SK-N-SH (cell line): ENCODE results near the gene SPAG5. TPM values are rescaled to one million over a fixed set of nuclear protein-coding genes. Genes with fewer than 3 reads are reported as not detected.

Experiments
- CTCF ChIA-PET: fragments of 300-600, 350-600 bp; formaldehyde crosslinking; extraction: SDS; loops from one replicate; lab custom pipeline; 2021; lab: Yijun Ruan, JAX
- POLR2A ChIA-PET: fragments of 350-600 bp; sonication (Branson Sonifier 250); formaldehyde crosslinking; extraction: SDS; loops from one replicate; lab custom pipeline; 2020; ENCODE audit warnings: antibody characterized with exemption, inconsistent platforms; lab: Yijun Ruan, JAX
- DNase-seq: peaks from one replicate; pipeline ENCODE4 v3.0.0; 2012
- H2AFZ ChIP-seq: fragments of 200-600 bp; sonication (generic); 2 replicates; pipeline ENCODE4 v1.8.1; 2016; ENCODE audit warnings: antibody characterized with exemption, mild to moderate bottlenecking, low read depth
- H3F3A ChIP-seq: fragments of 200-600 bp; sonication (generic); replicated peaks from 2 replicates; pipeline ENCODE3; 2016; ENCODE audit warnings: antibody characterized with exemption, mild to moderate bottlenecking; ENCODE audit not compliant: insufficient read depth
- H3K27ac ChIP-seq, 2 experiments: fragments of 200-500 bp in 1 of 2; fragments of 200-600 bp in 1 of 2; sonication (Bioruptor generic) in 1 of 2; sonication (generic), shearing (Covaris generic) in 1 of 2; 2 replicates each; pipeline versions ENCODE4 v1.5.1 to v1.6.1; 2014 to 2016; ENCODE audit warnings: low read depth in 2 of 2, inconsistent platforms in 1 of 2, low read length in 1 of 2, mild to moderate bottlenecking in 1 of 2, mixed read lengths in 1 of 2
- H3K27me3 ChIP-seq: fragments of 200-600 bp; sonication (generic), shearing (Covaris generic); 2 replicates; pipeline ENCODE4 v1.6.1; 2016; ENCODE audit warnings: mixed run types; ENCODE audit not compliant: insufficient read depth
- H3K36me3 ChIP-seq, 2 experiments: fragments of 200-500 bp in 1 of 2; fragments of 200-600 bp in 1 of 2; sonication (Bioruptor generic) in 1 of 2; sonication (generic) in 1 of 2; replicated peaks in 1 of 2; 2 replicates each; pipeline versions ENCODE3 to v1.5.1; 2014 to 2016; ENCODE audit warnings: low read length in 1 of 2, mild to moderate bottlenecking in 1 of 2; ENCODE audit not compliant: insufficient read depth in 2 of 2, control insufficient read depth in 1 of 2
- H3K4me1 ChIP-seq, 2 experiments: fragments of 200-500 bp in 1 of 2; fragments of 200-600 bp in 1 of 2; sonication (Bioruptor generic) in 1 of 2; sonication (generic), shearing (Covaris generic) in 1 of 2; 2 replicates each; pipeline versions ENCODE4 v1.5.1 to v1.6.1; 2014 to 2016; ENCODE audit warnings: low read depth in 1 of 2, low read length in 1 of 2, mixed run types in 1 of 2; ENCODE audit not compliant: insufficient read depth in 2 of 2, control insufficient read depth in 1 of 2
- H3K4me2 ChIP-seq: fragments of 200-600 bp; sonication (generic), shearing (Covaris generic); 2 replicates; pipeline ENCODE4 v1.6.1; 2017; ENCODE audit warnings: mixed run types
- H3K4me3 ChIP-seq, 2 experiments: fragments of 200-500 bp in 1 of 2; fragments of 200-600 bp in 1 of 2; sonication (Bioruptor generic) in 1 of 2; sonication (generic), shearing (Covaris generic) in 1 of 2; 2 replicates each; pipeline versions ENCODE4 v1.5.1 to v1.8.1; 2014 to 2016; ENCODE audit warnings: low read depth in 2 of 2, inconsistent platforms in 1 of 2, low read length in 1 of 2, mild to moderate bottlenecking in 1 of 2, mixed read lengths in 1 of 2, moderate library complexity in 1 of 2
- H3K79me2 ChIP-seq: fragments of 200-600 bp; sonication (generic); 2 replicates; pipeline ENCODE4 v1.8.1; 2017; ENCODE audit warnings: mild to moderate bottlenecking; ENCODE audit not compliant: insufficient read depth
- H3K9ac ChIP-seq: fragments of 200-600 bp; sonication (generic); 2 replicates; pipeline ENCODE4 v1.6.1; 2017; ENCODE audit warnings: mixed run types
- H3K9me2 ChIP-seq: fragments of 200-600 bp; sonication (generic); 2 replicates; pipeline ENCODE4 v1.6.1; 2017; ENCODE audit warnings: mixed run types
- H3K9me3 ChIP-seq: fragments of 200-600 bp; sonication (generic); 2 replicates; pipeline ENCODE4 v1.6.1; 2017; ENCODE audit warnings: mixed run types, mild to moderate bottlenecking, moderate library complexity
- H4K20me1 ChIP-seq: fragments of 200-600 bp; sonication (generic); 2 replicates; pipeline ENCODE4 v1.6.1; 2017; ENCODE audit warnings: mild to moderate bottlenecking, mixed run types; ENCODE audit not compliant: insufficient read depth
- CHD2 ChIP-seq: fragments of 150-350 bp; IDR thresholded peaks from 2 replicates; pipeline ENCODE4 v1.6.1; 2018; ENCODE audit warnings: low read length; ENCODE audit not compliant: partially characterized antibody
- EP300 ChIP-seq, 2 experiments: IDR thresholded peaks; 2 replicates each; pipeline versions ENCODE4 v1.4.0 to v1.6.1; 2012; ENCODE audit warnings: borderline replicate concordance in 1 of 2, low read depth in 1 of 2, low read length in 1 of 2
- FOSL2 ChIP-seq: IDR thresholded peaks from 2 replicates; pipeline ENCODE4 v1.4.0; 2012; ENCODE audit warnings: low read depth, mild to moderate bottlenecking, moderate library complexity, borderline replicate concordance
- FOXJ3 ChIP-seq: sonication (generic); formaldehyde crosslinking; IDR thresholded peaks from 2 replicates; pipeline ENCODE4 v1.5.1; 2020; ENCODE audit warnings: mild to moderate bottlenecking, missing genetic modification reagents
- GABPA ChIP-seq: IDR thresholded peaks from 2 replicates; pipeline ENCODE4 v1.4.0; 2012; ENCODE audit warnings: low read depth, mild to moderate bottlenecking
- GATA2 ChIP-seq: sonication (generic); formaldehyde crosslinking; IDR thresholded peaks from 2 replicates; pipeline ENCODE4 v1.5.0; 2020; ENCODE audit warnings: mild to moderate bottlenecking, missing genetic modification reagents
- JUND ChIP-seq: IDR thresholded peaks from 2 replicates; pipeline ENCODE4 v1.4.0; 2012
- MEF2A ChIP-seq: IDR thresholded peaks from 2 replicates; pipeline ENCODE4 v1.4.0; 2012; ENCODE audit warnings: low read depth, borderline replicate concordance
- MXI1 ChIP-seq: IDR thresholded peaks from 2 replicates; pipeline ENCODE4 v1.6.1; 2012; ENCODE audit warnings: mild to moderate bottlenecking, low read depth, low read length, improper control_type of control experiment
- NRF1 ChIP-seq: IDR thresholded peaks from 2 replicates; pipeline ENCODE4 v1.6.1; 2012; ENCODE audit warnings: low read depth, mild to moderate bottlenecking, low read length
- POLR2AphosphoS5 ChIP-seq: IDR thresholded peaks from 2 replicates; pipeline ENCODE4 v1.6.1; 2012; ENCODE audit warnings: low read depth, low read length
- RAD21 ChIP-seq: IDR thresholded peaks from 2 replicates; pipeline ENCODE4 v1.6.1; 2012; ENCODE audit warnings: mild to moderate bottlenecking, low read length
- RFX5 ChIP-seq: IDR thresholded peaks from 2 replicates; pipeline ENCODE4 v1.6.1; 2012; ENCODE audit warnings: mild to moderate bottlenecking, improper control_type of control experiment, low read length
- TCF12 ChIP-seq: IDR thresholded peaks from 2 replicates; pipeline ENCODE4 v1.4.0; 2012
- TEAD4 ChIP-seq: IDR thresholded peaks from 2 replicates; pipeline ENCODE4 v1.4.0; 2012; ENCODE audit warnings: mild to moderate bottlenecking, borderline replicate concordance; ENCODE audit not compliant: insufficient read depth
- WGBS: methylation state at CpG from one replicate; pipeline ENCODE4 v1.1.6; 2017; ENCODE audit warnings: low lambda C conversion rate; 5-methylcytosine and 5-hydroxymethylcytosine counted together
- polyA plus RNA-seq, 3 experiments: library from polyadenylated mRNA; depleted of rRNA; stranded (reverse); fragments of >200 nt; gene quantifications; 2 replicates each; pipeline ENCODE4 v1.2.3, GENCODE V29; 2012
- TF ChIP-seq, protein P1 (sequence below): IDR thresholded peaks from 2 replicates; pipeline ENCODE4 v1.4.0; 2012; ENCODE audit warnings: low read depth, borderline replicate concordance
- TF ChIP-seq, protein P2 (sequence below): IDR thresholded peaks from 2 replicates; pipeline ENCODE4 v1.4.0; 2012; ENCODE audit warnings: low read depth
- TF ChIP-seq, protein P3 (sequence below): IDR thresholded peaks from 2 replicates; pipeline ENCODE4 v1.6.1; 2012; ENCODE audit warnings: mild to moderate bottlenecking, low read depth, low read length, moderate library complexity
- TF ChIP-seq, protein P4 (sequence below): fragments of 150-350 bp; IDR thresholded peaks from 2 replicates; pipeline ENCODE4 v1.6.1; 2017; ENCODE audit warnings: antibody characterized with exemption, low read length, low read depth, borderline replicate concordance
- TF ChIP-seq, protein P5 (sequence below): fragments of 150-350 bp; IDR thresholded peaks from 2 replicates; pipeline ENCODE4 v1.6.1; 2016; ENCODE audit warnings: mild to moderate bottlenecking, low read depth, low read length

SPAG5 gene
- polyA plus RNA-seq, 1 of the 3 experiments (the other 2 are of a cell fraction): 36.5 TPM

DNA sequence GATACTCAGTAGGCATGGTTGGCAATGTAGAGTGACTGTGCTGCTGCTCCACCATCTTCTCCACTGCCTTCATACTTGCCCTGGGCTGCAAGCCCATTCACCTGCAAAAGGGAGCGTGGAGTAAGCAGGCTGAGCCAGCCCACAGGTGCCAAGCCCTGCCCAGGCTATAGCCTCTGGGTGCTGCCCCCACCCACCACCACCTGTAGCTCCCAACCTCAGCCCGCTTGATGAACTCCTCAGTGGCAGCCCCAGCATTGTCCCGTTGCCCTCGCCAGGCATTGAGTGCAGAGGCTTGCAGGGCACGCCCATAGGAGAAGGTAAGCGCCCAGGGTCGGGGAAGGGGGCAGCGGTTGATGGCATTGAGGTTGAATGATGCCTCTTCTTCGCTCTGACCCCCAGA lies 25.3 kb downstream of the SPAG5 start:
- Histone ChIP-seq H3K4me1 (peaks cover 4 to 38% of the 10 kb centered on the region in 2 experiments; a peak in 3 of 4 replicates), H2AFZ (no peak overlapping the region), H3K9me3 (no peaks in the 10 kb centered on the region), H3K9me2 (no peaks in the 10 kb centered on the region), H3F3A (peaks cover 13% of the 10 kb centered on the region), H3K36me3 (peaks cover 7 to 14% of the 10 kb centered on the region in 2 experiments), H3K4me2 (no peak overlapping the region), H3K9ac (no peak overlapping the region), H3K4me3 (no peak overlapping the region), H3K27me3 (no peaks in the 10 kb centered on the region), H3K79me2 (peaks cover 20% of the 10 kb centered on the region), H4K20me1 (no peaks in the 10 kb centered on the region), H3K27ac (no peak overlapping the region)
- WGBS: 94% methylated on average over 8 of the region's 9 CpGs
- CTCF ChIA-PET: interaction anchor here (0.6 to 3.1 kb wide), 4 partner anchors 23 to 40 kb away, joined by 3 to 13 read pairs (median 4); no protein-coding TSS in a partner anchor
- POLR2A ChIA-PET: no interaction called here
- no peak for DNase-seq
- TF ChIP-seq, protein P1, sequence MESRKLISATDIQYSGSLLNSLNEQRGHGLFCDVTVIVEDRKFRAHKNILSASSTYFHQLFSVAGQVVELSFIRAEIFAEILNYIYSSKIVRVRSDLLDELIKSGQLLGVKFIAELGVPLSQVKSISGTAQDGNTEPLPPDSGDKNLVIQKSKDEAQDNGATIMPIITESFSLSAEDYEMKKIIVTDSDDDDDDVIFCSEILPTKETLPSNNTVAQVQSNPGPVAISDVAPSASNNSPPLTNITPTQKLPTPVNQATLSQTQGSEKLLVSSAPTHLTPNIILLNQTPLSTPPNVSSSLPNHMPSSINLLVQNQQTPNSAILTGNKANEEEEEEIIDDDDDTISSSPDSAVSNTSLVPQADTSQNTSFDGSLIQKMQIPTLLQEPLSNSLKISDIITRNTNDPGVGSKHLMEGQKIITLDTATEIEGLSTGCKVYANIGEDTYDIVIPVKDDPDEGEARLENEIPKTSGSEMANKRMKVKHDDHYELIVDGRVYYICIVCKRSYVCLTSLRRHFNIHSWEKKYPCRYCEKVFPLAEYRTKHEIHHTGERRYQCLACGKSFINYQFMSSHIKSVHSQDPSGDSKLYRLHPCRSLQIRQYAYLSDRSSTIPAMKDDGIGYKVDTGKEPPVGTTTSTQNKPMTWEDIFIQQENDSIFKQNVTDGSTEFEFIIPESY: no peak
- no peak for TF ChIP-seq TCF12
- TF ChIP-seq FOXJ3 (CRISPR knock-in tag): no peak
- TF ChIP-seq MXI1: no peak
- TF ChIP-seq, protein P2, sequence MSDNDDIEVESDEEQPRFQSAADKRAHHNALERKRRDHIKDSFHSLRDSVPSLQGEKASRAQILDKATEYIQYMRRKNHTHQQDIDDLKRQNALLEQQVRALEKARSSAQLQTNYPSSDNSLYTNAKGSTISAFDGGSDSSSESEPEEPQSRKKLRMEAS: no peak
- TF ChIP-seq, protein P3, sequence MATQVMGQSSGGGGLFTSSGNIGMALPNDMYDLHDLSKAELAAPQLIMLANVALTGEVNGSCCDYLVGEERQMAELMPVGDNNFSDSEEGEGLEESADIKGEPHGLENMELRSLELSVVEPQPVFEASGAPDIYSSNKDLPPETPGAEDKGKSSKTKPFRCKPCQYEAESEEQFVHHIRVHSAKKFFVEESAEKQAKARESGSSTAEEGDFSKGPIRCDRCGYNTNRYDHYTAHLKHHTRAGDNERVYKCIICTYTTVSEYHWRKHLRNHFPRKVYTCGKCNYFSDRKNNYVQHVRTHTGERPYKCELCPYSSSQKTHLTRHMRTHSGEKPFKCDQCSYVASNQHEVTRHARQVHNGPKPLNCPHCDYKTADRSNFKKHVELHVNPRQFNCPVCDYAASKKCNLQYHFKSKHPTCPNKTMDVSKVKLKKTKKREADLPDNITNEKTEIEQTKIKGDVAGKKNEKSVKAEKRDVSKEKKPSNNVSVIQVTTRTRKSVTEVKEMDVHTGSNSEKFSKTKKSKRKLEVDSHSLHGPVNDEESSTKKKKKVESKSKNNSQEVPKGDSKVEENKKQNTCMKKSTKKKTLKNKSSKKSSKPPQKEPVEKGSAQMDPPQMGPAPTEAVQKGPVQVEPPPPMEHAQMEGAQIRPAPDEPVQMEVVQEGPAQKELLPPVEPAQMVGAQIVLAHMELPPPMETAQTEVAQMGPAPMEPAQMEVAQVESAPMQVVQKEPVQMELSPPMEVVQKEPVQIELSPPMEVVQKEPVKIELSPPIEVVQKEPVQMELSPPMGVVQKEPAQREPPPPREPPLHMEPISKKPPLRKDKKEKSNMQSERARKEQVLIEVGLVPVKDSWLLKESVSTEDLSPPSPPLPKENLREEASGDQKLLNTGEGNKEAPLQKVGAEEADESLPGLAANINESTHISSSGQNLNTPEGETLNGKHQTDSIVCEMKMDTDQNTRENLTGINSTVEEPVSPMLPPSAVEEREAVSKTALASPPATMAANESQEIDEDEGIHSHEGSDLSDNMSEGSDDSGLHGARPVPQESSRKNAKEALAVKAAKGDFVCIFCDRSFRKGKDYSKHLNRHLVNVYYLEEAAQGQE: no peak
- TF ChIP-seq RAD21: no peak
- no peak for TF ChIP-seq JUND

DNA sequence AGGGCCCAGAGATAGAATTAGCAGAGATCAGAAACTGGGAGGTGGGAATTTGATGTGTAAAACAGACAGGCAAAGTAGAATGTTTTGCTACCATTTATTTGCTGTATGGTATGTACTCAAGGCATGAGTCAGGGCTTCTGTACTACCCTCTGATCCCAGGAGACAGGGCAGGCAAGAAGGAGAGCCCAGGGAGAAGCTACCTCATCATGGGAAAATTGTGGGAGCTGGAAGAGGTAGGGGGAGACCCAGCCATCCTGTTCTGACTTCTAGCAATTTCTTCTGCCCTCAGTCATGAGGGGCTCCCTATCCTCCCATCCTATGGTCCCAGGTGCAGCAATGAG lies 25.8 kb downstream of the SPAG5 start:
- H3K9ac ChIP-seq: no peak overlapping the region
- DNase-seq: no peak
- peaks cover 7 to 9% of the 10 kb centered on the region in 2 experiments for H3K36me3 ChIP-seq
- H3K79me2 ChIP-seq: peaks cover 25% of the 10 kb centered on the region
- H3K9me3 ChIP-seq: no peaks in the 10 kb centered on the region
- H3K9me2 ChIP-seq: no peaks in the 10 kb centered on the region
- no peak overlapping the region for H2AFZ ChIP-seq
- ChIA-PET CTCF (interaction anchor here (1.1 to 3.1 kb wide), 5 partner anchors 23 to 71 kb away, joined by 4 to 13 read pairs (median 4); partner anchors contain the start of gene BLTP2), POLR2A (no interaction called here)
- H3K27ac ChIP-seq: no peak overlapping the region
- H3K4me3 ChIP-seq: no peak overlapping the region
- no peaks in the 10 kb centered on the region for H3K27me3 ChIP-seq
- H3F3A ChIP-seq: peaks cover 11% of the 10 kb centered on the region
- H3K4me1 ChIP-seq: peaks cover 4 to 38% of the 10 kb centered on the region in 2 experiments; a peak in 3 of 4 replicates
- H3K4me2 ChIP-seq: no peak overlapping the region
- H4K20me1 ChIP-seq: no peaks in the 10 kb centered on the region
- TF ChIP-seq GATA2 (no peak), RFX5 (no peak), GABPA (no peak), MEF2A (no peak), RAD21 (no peak), FOSL2 (no peak), POLR2AphosphoS5 (no peak), TEAD4 (no peak), CHD2 (no peak), MXI1 (no peak), EP300 (IDR thresholded peaks at IDR 0.05; ENCODE audit: borderline replicate concordance in 1 of 2, low read depth in 1 of 2, low read length in 1 of 2) (no peak), JUND (no peak), NRF1 (no peak)
- TF ChIP-seq, protein P4, sequence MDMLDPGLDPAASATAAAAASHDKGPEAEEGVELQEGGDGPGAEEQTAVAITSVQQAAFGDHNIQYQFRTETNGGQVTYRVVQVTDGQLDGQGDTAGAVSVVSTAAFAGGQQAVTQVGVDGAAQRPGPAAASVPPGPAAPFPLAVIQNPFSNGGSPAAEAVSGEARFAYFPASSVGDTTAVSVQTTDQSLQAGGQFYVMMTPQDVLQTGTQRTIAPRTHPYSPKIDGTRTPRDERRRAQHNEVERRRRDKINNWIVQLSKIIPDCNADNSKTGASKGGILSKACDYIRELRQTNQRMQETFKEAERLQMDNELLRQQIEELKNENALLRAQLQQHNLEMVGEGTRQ: no peak
- TF ChIP-seq, protein P2: no peak
- TF ChIP-seq, protein P5, sequence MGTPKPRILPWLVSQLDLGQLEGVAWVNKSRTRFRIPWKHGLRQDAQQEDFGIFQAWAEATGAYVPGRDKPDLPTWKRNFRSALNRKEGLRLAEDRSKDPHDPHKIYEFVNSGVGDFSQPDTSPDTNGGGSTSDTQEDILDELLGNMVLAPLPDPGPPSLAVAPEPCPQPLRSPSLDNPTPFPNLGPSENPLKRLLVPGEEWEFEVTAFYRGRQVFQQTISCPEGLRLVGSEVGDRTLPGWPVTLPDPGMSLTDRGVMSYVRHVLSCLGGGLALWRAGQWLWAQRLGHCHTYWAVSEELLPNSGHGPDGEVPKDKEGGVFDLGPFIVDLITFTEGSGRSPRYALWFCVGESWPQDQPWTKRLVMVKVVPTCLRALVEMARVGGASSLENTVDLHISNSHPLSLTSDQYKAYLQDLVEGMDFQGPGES: no peak
